ENCODE results near the gene NPTXR. TPM values are rescaled to one million over a fixed set of nuclear protein-coding genes. Genes with fewer than 3 reads are reported as not detected.

NPTXR gene
- 0.34 and 0.84 TPM in 2 replicates for total RNA-seq

DNA sequence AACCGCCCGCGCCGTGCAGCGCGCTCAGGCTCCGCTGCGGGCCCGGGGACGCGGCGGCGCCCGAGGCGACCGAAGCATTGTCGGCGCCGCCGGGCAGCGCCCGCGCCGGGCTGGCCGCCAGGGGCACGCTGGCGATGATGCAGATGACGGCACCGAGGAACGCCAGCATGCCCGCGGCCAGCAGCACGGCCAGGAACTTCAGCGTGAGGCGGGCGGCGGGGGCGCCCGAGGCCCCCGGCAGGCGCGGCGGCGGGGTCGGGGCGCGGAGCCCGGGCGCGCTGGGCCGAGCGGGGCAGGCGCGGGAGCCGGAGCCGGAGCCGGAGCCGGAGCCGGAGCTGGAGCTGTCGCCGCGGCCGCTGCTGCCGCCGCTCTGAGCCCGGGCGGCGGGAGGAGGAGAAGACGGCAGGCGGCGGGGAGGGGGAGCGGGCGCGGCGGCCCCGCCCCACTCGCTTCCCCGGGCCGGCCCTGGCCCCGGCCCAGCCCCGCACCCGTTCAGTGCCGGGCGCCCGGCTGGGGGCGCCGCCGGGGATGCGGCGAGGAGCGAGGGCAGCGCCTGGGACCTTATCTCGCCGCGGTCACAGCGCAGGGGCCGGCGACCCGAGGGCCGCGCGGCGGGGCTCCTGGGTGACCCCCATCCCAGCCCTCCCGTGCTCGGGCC lies at the start of gene NPTXR:
NPTXR (minus strand) TSS at position 372 of the 658 bp plus-strand sequence.
- DNase-seq: peak; percentile 58

DNA sequence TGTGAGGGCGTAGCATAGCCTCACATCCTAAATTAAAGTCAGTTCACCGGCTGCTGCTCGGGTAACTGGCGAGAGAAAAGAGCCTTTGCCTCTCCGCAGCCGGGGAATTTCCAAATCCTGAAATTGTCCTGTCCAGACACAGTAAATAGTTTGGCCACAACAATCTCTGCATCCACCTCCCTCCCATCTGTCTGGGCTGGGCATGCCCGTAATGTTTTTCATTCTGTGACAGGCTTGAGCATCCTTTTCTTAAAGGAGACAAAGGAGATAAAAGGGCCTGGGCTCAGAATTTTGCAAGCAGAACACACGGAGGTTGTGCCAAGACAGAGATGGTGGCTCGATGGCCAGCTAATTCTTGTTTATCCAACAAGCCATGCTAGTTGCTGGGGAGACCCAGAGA lies 47.4 kb upstream of the NPTXR start:
- DNase-seq: no peak

- no peak for DNase-seq
These were observed 46.5 kb upstream of the NPTXR start for GRCh38 chr22:38890377-38890776.

DNA sequence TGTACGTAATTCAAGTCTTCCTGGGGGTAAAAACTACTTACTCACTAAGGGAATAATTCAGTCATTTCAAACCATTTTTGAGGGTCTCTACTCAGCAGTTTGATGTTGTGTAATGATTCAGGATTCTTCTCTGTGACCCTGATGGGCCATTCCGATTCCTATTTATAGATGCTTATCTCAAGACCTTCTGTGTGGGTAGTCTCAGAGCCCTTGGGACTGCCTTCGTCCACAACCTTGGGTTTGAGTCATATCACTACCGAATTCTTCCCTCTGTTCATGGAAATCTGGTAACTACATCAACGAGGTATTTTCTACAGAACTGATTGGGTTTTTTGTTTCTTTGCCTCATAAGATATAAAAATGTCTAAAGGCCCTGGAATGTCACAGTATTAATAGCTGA lies 42.5 kb upstream of the NPTXR start:
- no peak for DNase-seq

GRCh38 chr22:38882972-38883622 lies 39.3 kb upstream of the NPTXR start:
- DNase-seq: no peak

DNA sequence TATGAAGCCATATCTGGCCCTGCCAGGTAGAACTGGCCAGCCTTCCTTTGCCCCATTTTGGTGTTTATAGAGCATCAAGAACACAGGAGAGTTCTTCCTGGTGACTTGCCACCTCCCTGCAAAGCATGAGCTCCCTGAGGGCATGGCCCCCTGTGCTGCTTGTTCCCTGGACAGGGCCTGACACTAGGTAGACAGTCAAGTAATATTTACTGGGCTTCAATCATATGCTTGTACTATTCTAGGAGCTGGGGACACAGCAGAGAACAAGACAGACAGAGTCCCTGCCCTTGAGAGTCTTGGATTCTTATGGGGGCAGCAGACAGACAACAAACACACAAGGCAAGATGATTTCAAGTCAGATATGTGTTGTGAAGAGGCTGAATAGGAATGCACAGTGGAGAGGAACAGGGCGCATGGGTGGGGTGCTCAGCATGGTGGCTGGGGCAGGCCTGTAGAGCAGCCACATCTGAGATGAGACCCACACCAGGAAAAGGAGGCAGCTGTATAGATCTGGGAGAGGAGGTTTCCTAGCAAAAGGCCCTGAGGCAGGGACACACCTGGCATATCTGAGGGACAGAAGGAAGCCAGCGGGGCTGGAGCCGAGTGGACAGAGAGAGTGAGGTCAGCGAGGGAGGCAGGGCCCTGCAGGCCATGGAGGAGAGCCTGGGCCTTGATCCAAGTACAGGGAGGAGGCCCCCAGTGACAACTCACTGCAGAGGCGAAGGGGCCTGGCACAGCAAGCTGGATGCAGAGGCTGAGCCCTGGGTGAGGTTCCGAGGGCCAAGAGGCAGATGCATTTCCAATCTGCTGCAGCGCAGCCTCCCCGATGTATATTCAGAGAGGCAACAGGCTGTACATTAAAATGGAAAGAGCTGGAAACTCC lies 38.4 kb upstream of the NPTXR start:
- DNase-seq: no peak

GRCh38 chr22:38881464-38881871 lies 37.6 kb upstream of the NPTXR start:
- no peak for DNase-seq

DNA sequence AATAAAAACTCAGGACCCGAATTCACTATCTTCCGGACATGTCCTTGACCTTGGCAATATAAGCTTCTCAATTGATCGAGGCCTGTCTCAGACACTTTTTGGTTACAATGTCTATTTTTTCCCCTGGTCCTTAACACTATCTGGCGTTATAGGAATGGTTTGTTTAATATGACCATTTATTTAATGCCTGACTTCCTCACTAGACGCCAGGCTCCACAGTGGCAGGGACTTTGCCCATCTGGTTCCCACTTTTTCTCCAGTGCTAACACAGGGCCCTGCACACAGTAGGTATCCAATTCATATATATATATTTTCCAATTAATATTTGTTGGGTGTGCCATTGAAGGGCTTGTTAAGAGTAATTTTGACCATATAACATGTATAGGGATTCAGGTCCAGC lies 36.1 kb upstream of the NPTXR start:
- DNase-seq: no peak

DNA sequence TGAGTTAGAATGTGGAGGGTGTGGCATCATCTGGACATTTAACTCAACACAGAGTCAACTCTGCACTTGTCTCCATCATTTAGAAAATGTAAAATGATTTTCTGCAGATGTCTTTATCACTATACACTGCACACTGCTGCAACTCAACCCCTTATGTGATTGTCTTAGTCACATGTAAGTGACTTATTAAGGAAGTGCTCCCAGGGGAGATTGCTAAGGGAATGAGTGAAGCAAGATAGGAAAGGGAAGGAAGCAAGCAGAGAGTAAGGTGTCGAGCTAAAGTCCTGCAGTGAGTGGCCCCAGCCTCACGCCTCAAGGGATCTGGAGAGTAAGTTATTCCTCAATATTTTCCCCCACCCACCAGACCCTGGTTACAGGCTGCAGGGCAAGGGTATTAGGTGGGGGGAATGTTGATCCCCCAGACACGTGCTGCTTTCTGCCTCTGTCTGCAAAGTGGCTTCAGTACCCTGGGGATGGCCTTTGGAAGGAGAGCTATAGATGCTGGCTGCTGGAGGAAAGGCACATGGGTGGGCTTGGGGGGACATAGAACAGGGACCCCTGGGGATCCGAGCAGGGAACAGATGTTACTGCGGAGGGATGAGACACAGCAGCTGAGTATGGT lies 35.4 kb upstream of the NPTXR start:
- no peak for DNase-seq

DNA sequence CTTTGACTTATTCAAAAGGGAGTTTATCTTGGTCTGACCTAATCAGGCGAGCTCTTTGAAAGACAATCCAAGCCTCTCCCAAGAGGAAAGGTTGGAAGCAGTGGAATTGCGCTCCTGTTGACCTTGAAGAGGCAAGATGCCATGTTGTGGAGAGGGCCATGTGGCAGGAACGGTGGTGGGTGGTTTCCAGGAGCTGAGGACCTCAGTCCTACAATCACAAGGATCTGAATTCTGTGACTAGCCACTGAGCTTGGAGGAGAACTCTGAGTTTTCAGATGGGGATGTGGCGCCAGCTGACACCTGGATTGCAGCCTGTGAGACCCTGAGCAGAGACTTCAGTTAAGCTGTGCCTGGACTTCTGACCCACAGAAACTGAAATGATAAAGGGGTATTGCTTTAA lies 34.2 kb upstream of the NPTXR start:
- DNase-seq: no peak

GRCh38 chr22:38874529-38875222 lies 30.8 kb upstream of the NPTXR start:
- no peak for DNase-seq

GRCh38 chr22:38873469-38874411 lies 29.9 kb upstream of the NPTXR start:
- DNase-seq: no peak

DNA sequence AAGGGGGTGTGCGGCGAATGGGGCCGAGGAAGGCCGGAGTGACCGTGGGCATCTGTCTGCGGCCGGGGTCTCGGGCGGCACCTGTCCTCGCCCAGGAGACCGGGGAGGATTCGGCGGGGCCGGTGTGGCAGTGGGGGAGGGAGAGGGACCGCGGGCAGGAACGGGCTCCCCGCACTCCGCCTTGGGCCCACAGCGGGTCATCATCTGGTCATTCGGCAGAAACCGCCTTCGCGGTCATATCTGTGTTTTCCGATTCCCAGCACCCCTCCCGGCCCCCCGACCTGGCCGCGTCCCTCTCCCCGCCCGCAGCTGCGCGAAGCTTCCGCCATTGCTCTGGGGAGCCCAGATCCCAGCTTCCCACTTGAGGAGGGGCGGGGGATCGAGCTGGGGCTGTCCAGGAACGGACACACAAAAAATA lies 29.0 kb upstream of the NPTXR start:
- DNase-seq: peak; percentile 48

DNA sequence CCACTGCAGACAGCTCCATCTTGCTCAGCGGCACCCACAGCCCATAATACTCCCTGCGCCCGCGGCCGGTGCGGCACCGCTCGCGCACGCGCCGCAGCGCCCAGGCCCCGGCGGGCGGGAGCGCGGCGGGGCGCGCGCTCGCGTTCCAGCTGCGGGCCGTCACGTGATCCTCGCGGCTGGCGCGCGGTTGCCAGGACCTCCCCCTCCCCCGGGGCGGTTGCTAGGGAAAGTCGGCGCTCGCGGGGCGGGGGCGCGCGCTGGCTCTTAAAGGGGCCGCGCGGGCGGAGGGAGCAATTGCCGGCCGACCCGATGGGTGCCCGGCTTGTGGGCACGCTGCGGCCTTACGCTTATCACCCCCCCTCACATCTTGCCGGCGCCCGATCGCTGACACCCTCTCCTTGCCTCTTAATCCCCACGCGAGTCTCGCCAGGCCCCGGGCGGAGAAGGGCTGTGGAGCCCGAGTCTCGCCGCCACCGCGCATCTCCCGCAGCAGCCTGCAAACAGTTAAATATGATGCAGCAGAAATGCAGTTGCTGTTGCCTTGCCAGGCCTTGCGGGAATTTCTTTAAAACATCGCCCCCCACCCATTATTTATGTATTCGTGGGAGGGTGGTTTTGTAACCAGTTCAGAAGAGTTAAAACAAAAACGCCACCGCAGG lies 28.5 kb upstream of the NPTXR start, which contains the start of gene CBX6:
CBX6 (minus strand) TSS at position 45 of the 659 bp plus-strand sequence; CDS start at position 19, 26 bp downstream.
- peak; percentile 95 for DNase-seq

- DNase-seq: peak; percentile 32
These were observed 27.7 kb upstream of the NPTXR start for GRCh38 chr22:38871360-38872171.

GRCh38 chr22:38870791-38871359 lies 27.0 kb upstream of the NPTXR start:
- DNase-seq: no peak

- peak; percentile 92 for DNase-seq
These were observed 26.5 kb upstream of the NPTXR start for GRCh38 chr22:38870312-38870741.

DNA sequence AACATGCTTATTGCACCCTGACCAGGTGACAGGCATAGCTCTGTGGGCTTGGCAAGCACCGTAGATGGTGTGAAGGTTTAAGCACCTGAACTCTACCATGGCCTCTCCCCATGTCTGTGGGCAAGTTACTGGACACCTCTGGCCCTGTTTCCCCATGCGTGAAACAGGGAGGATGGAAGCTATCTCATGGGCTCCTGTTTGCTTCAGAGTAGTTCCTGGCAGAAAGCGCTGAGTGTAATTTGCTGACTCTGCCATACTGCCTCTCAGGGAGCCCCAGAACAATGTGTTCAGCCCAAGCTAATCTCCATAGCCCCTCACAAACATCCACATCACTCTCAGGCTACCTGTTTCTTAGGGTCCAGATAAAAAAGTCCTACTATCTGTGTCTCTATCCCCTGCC lies 25.8 kb upstream of the NPTXR start:
- DNase-seq: no peak

GRCh38 chr22:38868886-38869381 lies 25.1 kb upstream of the NPTXR start:
- DNase-seq: peak; percentile 83
